Ureter (tissue), 1 donor: ENCODE data around the gene SLC16A12. TPM values are rescaled to one million over a fixed set of nuclear protein-coding genes. Genes with fewer than 3 reads are reported as not detected.
"Not testable (repeated sequence)": the region's sequence is repeated elsewhere in the genome, so short reads cannot be mapped to it uniquely, and the experiment has no call there.

ENCODE experiments used
- DNase-seq: peaks from one replicate; pipeline ENCODE4 v3.0.0-alpha.2; 2020; ENCODE audit warnings: low spot score
- total RNA-seq: library from RNA; stranded (reverse); gene quantifications from one replicate; pipeline ENCODE4 v1.2.4, GENCODE V29; 2023
- donor health status: DM: yes; HTN: yes; CAD: no.

The SLC16A12 gene
- total RNA-seq, 1 donor from 2014 or later, result 0.08 TPM

GRCh38 chr10:89419548-89419947 is 115.8 kb downstream of the SLC16A12 start:
- no peak for DNase-seq

DNA sequence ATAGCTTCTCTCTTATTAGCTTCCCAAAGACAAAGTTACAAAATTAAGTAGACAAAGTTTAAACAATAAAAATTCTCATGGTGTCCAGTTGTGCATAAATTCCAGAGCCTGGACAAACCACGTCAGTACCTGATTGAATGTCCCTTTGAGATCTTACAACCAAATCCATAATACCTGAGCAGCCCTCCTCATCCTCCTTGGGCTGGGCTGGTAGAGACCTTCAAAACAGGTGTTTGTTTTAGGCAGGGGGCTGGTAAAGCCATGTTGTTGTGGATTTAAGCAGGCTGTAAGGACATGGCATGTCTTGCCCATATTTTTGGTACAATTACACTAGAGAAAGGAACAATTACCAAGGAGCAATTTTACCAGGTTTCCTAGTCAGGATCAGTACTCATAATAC is 118.9 kb downstream of the SLC16A12 start:
- no peak for DNase-seq

DNA sequence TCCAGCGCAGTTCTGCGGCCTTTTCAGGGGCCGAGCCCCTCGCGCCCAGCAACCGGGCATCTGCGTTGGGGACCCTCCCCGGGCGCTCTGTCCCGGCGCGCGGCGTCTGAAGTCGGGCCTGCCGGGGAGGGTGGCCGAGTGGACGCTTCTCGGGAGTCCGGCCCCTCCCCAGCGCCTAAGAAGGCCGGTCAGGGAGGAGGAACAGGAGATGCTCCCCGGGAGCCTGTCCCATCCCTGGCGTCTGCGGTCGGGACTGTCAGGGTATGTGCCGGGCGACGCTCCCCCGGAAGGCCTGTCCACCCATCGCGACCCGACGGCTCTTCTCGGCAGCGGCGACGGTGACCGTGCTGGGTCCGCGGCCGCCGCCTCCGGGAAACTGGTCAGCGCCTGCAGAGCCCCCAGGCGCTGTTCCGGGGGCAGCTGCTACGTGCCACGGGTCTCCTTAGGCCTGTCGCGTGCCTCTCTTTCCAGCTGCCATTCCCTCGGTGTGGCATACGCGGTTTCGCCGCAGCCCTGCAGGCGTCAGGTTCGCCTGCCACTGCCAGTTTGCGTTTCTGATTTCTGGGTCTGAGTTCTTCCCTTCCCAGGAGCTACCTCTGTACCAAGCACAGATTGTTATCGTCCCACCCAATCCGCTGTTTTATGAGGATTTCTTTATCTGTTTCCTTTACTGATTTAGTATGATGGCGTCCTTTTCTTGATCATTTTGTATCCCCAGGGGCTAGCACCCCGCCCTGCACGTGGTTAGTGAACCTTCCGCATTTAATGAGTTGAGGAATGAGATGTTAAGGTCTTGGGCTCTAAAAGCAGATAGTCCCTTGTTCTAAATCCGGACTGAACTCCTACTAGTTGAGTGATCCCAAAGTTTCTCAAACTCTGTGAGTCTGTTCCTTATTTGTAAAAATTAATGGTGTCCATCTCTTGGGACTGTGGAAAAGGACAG is 120.2 kb downstream of the SLC16A12 start:
- DNase-seq, result peak; percentile 57

- DNase-seq, result peak; percentile 66
These were observed 121.1 kb downstream of the SLC16A12 start, which contains the start of gene IFIT5 for GRCh38 chr10:89414146-89414878. Gene IFIT5 (plus strand): TSS chr10:89414568. CDS start chr10:89414799, 231 bp downstream.

- DNase-seq, result no peak
These were observed 121.9 kb downstream of the SLC16A12 start for GRCh38 chr10:89413398-89413912.

- not testable (repeated sequence) for DNase-seq
These were observed 123.1 kb downstream of the SLC16A12 start for GRCh38 chr10:89412276-89412675.

- not testable (repeated sequence) for DNase-seq
These were observed 124.3 kb downstream of the SLC16A12 start for GRCh38 chr10:89411135-89411534.

GRCh38 chr10:89410551-89410950 is 124.8 kb downstream of the SLC16A12 start:
- DNase-seq, result not testable (repeated sequence)

DNA sequence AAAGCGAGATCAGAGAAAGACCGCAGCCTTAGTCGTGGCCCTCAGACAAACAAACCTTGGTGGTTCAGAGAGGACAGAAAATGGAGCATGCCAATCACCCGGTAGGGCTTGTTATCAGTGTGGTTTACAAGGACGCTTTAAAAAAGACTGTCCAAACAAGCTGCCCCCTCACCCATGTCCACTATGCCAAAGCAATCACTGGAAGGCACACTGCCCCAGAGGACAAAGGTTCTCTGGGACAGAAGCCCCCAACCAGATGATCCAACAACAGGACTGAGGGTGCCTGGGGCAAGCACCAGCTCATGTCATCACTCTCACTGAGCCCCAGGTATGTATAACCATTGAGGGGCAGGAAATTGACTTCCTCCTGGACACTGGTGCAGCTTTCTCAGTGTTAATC is 126.1 kb downstream of the SLC16A12 start:
- DNase-seq, result not testable (repeated sequence)

DNA sequence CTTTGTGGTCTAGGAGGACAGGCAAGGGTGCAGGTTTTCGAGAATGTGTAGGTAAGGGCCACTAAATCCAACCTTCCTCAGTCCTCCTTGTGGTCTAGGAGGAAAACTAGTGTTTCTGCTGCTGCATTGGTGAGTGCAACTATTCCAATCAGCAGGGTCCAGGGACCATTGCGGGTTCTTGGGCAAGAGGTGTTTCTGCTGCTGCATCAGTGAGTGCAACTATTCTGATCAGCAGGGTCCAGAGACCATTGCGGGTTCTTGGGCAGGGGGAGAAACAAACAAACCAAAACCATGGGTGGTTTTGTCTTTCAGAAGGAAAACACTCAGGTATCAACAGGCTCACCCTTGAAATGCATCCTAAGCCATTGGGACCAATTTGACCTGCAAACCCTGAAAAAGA is 127.6 kb downstream of the SLC16A12 start:
- not testable (repeated sequence) for DNase-seq

- DNase-seq, result not testable (repeated sequence)
These were observed 129.2 kb downstream of the SLC16A12 start for GRCh38 chr10:89406178-89406577.

GRCh38 chr10:89404104-89405047 is 131.0 kb downstream of the SLC16A12 start:
- no peak for DNase-seq

- DNase-seq, result no peak
These were observed 132.4 kb downstream of the SLC16A12 start for GRCh38 chr10:89403043-89403442.

DNA sequence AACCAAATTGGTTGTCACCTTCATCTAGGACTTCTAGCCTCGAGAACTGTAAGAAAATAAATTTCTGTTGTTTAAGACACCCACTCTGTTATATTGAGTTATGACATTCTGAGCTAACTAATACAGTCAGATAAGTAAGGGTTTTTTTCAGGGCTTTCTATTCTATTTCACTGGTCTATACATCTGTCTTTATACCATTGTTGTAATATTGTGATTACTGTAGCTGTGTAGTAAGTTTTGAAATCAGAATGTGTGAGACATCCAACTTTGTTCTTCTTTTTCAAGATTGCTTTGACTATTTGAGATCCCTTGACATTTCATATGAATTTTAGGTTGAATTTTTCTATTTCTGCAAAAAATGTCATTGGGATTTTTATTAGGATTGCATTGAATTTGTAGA is 135.4 kb downstream of the SLC16A12 start:
- no peak for DNase-seq

DNA sequence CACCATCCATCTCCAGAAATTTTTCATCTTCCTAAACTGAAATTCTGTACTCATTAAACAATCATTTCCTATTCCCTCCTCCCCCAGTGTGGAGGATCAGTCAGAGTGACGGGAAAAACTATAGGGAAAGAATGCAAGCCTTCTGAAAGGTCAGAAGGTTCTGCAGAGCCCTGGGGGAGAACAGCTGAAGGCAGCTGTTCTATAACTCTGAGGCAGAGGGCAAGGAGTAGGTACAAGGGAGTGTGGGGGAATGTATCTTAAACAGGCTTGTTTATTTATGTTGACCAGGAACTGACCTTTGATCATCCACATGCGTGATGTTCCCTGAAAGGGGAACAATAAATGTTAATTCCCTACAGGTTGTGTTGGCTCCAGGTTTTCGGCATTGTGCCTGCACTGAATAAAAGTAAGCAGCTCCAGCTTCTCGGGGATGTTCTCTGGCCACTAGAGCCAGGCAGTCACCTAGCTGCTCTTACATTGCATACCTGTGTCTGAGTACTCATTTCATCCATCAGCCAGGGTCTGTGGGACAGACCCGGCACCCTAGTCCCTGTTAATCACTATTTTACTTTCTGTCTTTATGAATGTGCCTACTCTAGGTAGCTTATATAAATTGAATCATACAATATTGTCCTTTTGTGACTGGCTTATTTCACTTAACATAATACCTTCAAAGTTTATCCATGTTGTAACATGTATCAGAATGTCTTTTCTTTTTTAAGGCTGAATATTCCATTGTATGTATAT is 137.2 kb downstream of the SLC16A12 start:
- no peak for DNase-seq

GRCh38 chr10:89395141-89395540 is 140.3 kb downstream of the SLC16A12 start:
- DNase-seq, result no peak

- no peak for DNase-seq
These were observed 141.5 kb downstream of the SLC16A12 start for GRCh38 chr10:89393898-89394297.

DNA sequence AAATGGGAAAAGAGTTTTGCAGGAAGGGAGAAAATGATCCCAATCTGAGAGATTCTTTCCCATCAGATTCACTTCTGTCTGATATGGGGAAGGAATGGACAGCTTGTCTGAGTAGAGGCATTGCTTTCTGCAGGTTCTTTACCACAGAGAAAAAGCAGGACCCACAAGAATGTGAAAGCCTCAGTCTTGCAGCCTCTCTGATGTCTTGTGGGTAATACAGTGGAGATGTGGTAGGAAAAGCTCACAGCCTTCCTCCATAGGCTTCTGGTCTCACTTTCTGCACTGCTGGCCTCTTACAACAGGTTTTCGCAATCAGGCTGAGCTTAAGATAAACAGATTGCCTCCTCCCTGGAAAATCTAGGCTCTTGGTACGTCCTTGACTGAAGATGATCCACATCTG is 142.4 kb downstream of the SLC16A12 start:
- no peak for DNase-seq

DNA sequence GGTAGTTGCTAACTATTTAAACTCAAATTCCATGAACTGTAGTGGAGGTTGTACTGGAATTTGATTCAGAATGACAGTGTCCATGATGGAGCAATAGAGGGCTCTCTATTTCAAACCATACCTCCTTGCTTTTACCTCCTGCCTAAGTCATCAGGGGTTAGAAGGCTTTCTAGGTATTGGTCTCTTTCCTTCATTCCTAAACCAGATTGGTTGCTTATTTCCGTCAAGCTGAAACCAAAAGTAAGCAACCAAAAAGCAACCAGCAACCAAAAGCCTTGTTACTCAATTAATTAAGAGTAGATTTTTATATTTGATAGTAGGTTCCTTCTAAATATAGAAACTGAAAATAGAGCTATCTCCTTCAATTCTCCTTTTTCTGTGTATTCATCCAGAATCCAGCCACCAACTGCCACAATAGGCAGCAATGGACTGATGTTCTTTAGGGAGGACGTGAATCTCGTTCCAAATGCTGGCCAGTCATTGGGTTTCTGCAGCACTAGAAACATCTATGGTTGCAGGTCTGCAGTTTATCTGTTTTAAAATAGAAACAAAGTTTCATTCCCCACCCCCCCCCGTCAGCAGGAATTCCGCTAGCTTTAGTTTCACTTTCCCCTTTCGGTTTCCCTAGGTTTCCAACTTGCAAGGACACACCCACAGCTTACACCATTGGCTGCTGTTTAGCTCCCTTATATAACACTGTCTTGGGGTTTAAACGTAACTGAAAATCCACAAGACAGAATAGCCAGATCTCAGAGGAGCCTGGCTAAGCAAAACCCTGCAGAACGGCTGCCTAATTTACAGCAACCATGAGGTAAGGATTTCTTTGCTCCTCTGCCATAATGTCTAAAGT is 143.3 kb downstream of the SLC16A12 start, which contains the start of gene IFIT1:
IFIT1 (plus strand) TSS at position 717 of the 850 bp plus-strand sequence; CDS start at position 807, 90 bp downstream.
- DNase-seq, result peak; percentile 54
